HepG2 (cell line): ENCODE results near the gene SPHK1. TPM values are rescaled to one million over a fixed set of nuclear protein-coding genes. Genes with fewer than 3 reads are reported as not detected.

Experiments used
- ARNTL ChIP-seq: sonication (generic); formaldehyde crosslinking; IDR thresholded peaks from 2 replicates; pipeline ENCODE4 v1.4.0; 2020; ENCODE audit warnings: mild to moderate bottlenecking, missing genetic modification reagents
- CERS6 ChIP-seq: sonication (generic); formaldehyde crosslinking; IDR thresholded peaks from 2 replicates; pipeline ENCODE4 v1.5.0; 2020; ENCODE audit warnings: missing genetic modification reagents
- DMTF1 ChIP-seq: sonication (generic); formaldehyde crosslinking; IDR thresholded peaks from 2 replicates; pipeline ENCODE4 v1.4.0; 2020; ENCODE audit warnings: mild to moderate bottlenecking, missing genetic modification reagents
- ETS1 ChIP-seq: sonication (generic); formaldehyde crosslinking; IDR thresholded peaks from 2 replicates; pipeline ENCODE4 v1.4.0; 2020; ENCODE audit warnings: missing genetic modification reagents
- GLI4 ChIP-seq: sonication (generic); formaldehyde crosslinking; IDR thresholded peaks from 2 replicates; pipeline ENCODE4 v1.5.1; 2020; ENCODE audit warnings: missing genetic modification reagents, mild to moderate bottlenecking, moderate library complexity, borderline replicate concordance
- GZF1 ChIP-seq: sonication (generic); formaldehyde crosslinking; IDR thresholded peaks from 2 replicates; pipeline ENCODE4 v1.5.1; 2020; ENCODE audit warnings: mild to moderate bottlenecking, missing genetic modification reagents
- HOXA7 ChIP-seq: sonication (generic); formaldehyde crosslinking; IDR thresholded peaks from 2 replicates; pipeline ENCODE4 v1.8.1; 2022; ENCODE audit warnings: mild to moderate bottlenecking, missing genetic modification reagents, moderate library complexity
- HOXA9 ChIP-seq: sonication (generic); formaldehyde crosslinking; IDR thresholded peaks from 2 replicates; pipeline ENCODE4 v1.8.1; 2022; ENCODE audit warnings: missing genetic modification reagents, mild to moderate bottlenecking, moderate library complexity, borderline replicate concordance
- NCOA1 ChIP-seq: sonication (generic); formaldehyde crosslinking; IDR thresholded peaks from 2 replicates; pipeline ENCODE4 v1.9.0; 2021; ENCODE audit warnings: missing genetic modification reagents
- NFATC3 ChIP-seq: sonication (generic); formaldehyde crosslinking; IDR thresholded peaks from 2 replicates; pipeline ENCODE4 v1.5.1; 2020; ENCODE audit warnings: mild to moderate bottlenecking, missing genetic modification reagents
- RAD21 ChIP-seq: fragments of 450-650 bp; formaldehyde crosslinking; IDR thresholded peaks from 2 replicates; pipeline ENCODE4 v1.5.0; 2020; ENCODE audit warnings: mild to moderate bottlenecking
- RAD51 ChIP-seq: fragments of 450-650 bp; IDR thresholded peaks from 2 replicates; pipeline ENCODE4 v1.6.1; 2016; ENCODE audit warnings: borderline replicate concordance
- RELA ChIP-seq: sonication (generic); formaldehyde crosslinking; IDR thresholded peaks from 2 replicates; pipeline ENCODE4 v1.4.0; 2020; ENCODE audit warnings: missing genetic modification reagents
- SMARCC2 ChIP-seq: fragments of 450-650 bp; IDR thresholded peaks from 2 replicates; pipeline ENCODE4 v1.6.1; 2017; ENCODE audit warnings: antibody characterized with exemption, mild to moderate bottlenecking
- TBX2 ChIP-seq: sonication (generic); formaldehyde crosslinking; IDR thresholded peaks from 2 replicates; pipeline ENCODE4 v1.5.0; 2020; ENCODE audit warnings: missing genetic modification reagents, mild to moderate bottlenecking, borderline replicate concordance
- THYN1 ChIP-seq: sonication (generic); formaldehyde crosslinking; IDR thresholded peaks from 2 replicates; pipeline ENCODE4 v1.8.1; 2023; ENCODE audit warnings: low read depth, mild to moderate bottlenecking, moderate library complexity, missing genetic modification reagents, borderline replicate concordance
- ZBTB49 ChIP-seq: sonication (generic); formaldehyde crosslinking; IDR thresholded peaks from 2 replicates; pipeline ENCODE4 v1.4.0; 2020; ENCODE audit warnings: missing genetic modification reagents, borderline replicate concordance
- ZNF3 ChIP-seq: IDR thresholded peaks from 2 replicates; pipeline ENCODE4 v1.7.0; 2017; ENCODE audit warnings: inconsistent platforms
- ZNF317 ChIP-seq: sonication (generic); formaldehyde crosslinking; IDR thresholded peaks from 2 replicates; pipeline ENCODE4 v1.5.0; 2020; ENCODE audit warnings: mild to moderate bottlenecking, missing genetic modification reagents
- ZNF432 ChIP-seq: sonication (generic); formaldehyde crosslinking; IDR thresholded peaks from 2 replicates; pipeline ENCODE4 v1.5.0; 2020; ENCODE audit warnings: missing genetic modification reagents, mild to moderate bottlenecking, borderline replicate concordance
- ZNF460 ChIP-seq: sonication (generic); formaldehyde crosslinking; IDR thresholded peaks from 2 replicates; pipeline ENCODE4 v1.5.1; 2020; ENCODE audit warnings: missing genetic modification reagents, mild to moderate bottlenecking, borderline replicate concordance
- ZNF589 ChIP-seq: sonication (generic); formaldehyde crosslinking; conservative IDR thresholded peaks from 2 replicates; pipeline ENCODE4 v1.8.0; 2022; ENCODE audit warnings: mild to moderate bottlenecking, moderate library complexity, missing genetic modification reagents
- ZNF777 ChIP-seq: sonication (generic); formaldehyde crosslinking; IDR thresholded peaks from 2 replicates; pipeline ENCODE4 v1.4.0; 2020; ENCODE audit warnings: missing genetic modification reagents
- ZNF891 ChIP-seq: sonication (generic); formaldehyde crosslinking; IDR thresholded peaks from 2 replicates; pipeline ENCODE4 v1.5.0; 2020; ENCODE audit warnings: mild to moderate bottlenecking, missing genetic modification reagents
- polyA plus RNA-seq, 8 experiments: library from polyadenylated mRNA; depleted of rRNA in 3 of 8; stranded (reverse) in 7 of 8; unstranded in 1 of 8; fragments of >200 nt; fragmentation: Illumina TruSeq in 4 of 8; extraction: Trizol in 4 of 8; gene quantifications; 2 replicates each; pipeline versions ENCODE4 v1.2.1 to v1.2.3, GENCODE V29; 2011 to 2016; ENCODE audit warnings: low read depth in 4 of 8, missing spikeins in 1 of 8, mixed read lengths in 1 of 8; ENCODE audit not compliant: insufficient read depth in 1 of 8
- total RNA-seq, 5 experiments: library from RNA; depleted of rRNA; stranded (reverse); fragments of >200 nt; fragmentation: Illumina TruSeq; extraction: Trizol; gene quantifications; 2 replicates each; pipeline ENCODE4 v1.2.3, GENCODE V29; 2016; ENCODE audit warnings: low read depth in 1 of 5

SPHK1 gene
- total and polyA plus RNA-seq, 2 of the 13 experiments (the other 11 are each of a cell fraction or from before 2014, with no cell fraction given): 129 to 160 TPM

- peak; percentile 67 for TF ChIP-seq RAD21
- peak; percentile 82 for TF ChIP-seq HOXA9 (CRISPR knock-in tag)
- TF ChIP-seq GLI4: peak; percentile 99
- no peak for TF ChIP-seq ETS1 (CRISPR knock-in tag)
- peak; percentile 91 for TF ChIP-seq ZNF317 (CRISPR knock-in tag)
- no peak; the same call in 1 of the 2 replicates for TF ChIP-seq ZNF460 (CRISPR knock-in tag)
- peak; percentile 96 for TF ChIP-seq NFATC3 (CRISPR knock-in tag)
- TF ChIP-seq ZNF432 (CRISPR knock-in tag): no peak; the same call in 1 of the 2 replicates
- no peak; the same call in 1 of the 2 replicates for TF ChIP-seq DMTF1 (CRISPR knock-in tag)
- TF ChIP-seq ZNF589 (CRISPR knock-in tag): peak; percentile 59
- peak; percentile 77; the same call in 1 of the 2 replicates for TF ChIP-seq ARNTL (CRISPR knock-in tag)
- no peak for TF ChIP-seq HOXA7 (CRISPR knock-in tag)
- TF ChIP-seq GZF1 (CRISPR knock-in tag): peak; percentile 76
- no peak for TF ChIP-seq THYN1 (CRISPR knock-in tag)
- no peak for TF ChIP-seq CERS6 (CRISPR knock-in tag)
- TF ChIP-seq RAD51: no peak
- TF ChIP-seq TBX2: peak; percentile 82
- no peak for TF ChIP-seq ZNF3 (CRISPR knock-in tag)
- TF ChIP-seq ZBTB49 (CRISPR knock-in tag): peak; percentile 36; the same call in 1 of the 2 replicates
- peak; percentile 86 for TF ChIP-seq RELA (CRISPR knock-in tag)
- TF ChIP-seq ZNF891 (CRISPR knock-in tag): peak; percentile 61; the same call in 1 of the 2 replicates
- TF ChIP-seq SMARCC2: no peak
- peak; percentile 48; the same call in 1 of the 2 replicates for TF ChIP-seq ZNF777 (CRISPR knock-in tag)
- peak; percentile 61; the same call in 1 of the 2 replicates for TF ChIP-seq NCOA1 (CRISPR knock-in tag)
Measured at GRCh38 chr17:76353599-76354316, 30.7 kb upstream of the SPHK1 start, which contains the start of gene PRPSAP1 (continued).
